Activated CD4-positive, alpha-beta T cell treated with anti-CD3 and anti-CD28 coated beads for 4 hours (primary cell): ENCODE data around the gene TULP1.

Experiments used
- DNase-seq, 2 donors: peaks; one replicate each; pipeline ENCODE4 v3.0.0-alpha.2; 2020

The TULP1 gene

DNA sequence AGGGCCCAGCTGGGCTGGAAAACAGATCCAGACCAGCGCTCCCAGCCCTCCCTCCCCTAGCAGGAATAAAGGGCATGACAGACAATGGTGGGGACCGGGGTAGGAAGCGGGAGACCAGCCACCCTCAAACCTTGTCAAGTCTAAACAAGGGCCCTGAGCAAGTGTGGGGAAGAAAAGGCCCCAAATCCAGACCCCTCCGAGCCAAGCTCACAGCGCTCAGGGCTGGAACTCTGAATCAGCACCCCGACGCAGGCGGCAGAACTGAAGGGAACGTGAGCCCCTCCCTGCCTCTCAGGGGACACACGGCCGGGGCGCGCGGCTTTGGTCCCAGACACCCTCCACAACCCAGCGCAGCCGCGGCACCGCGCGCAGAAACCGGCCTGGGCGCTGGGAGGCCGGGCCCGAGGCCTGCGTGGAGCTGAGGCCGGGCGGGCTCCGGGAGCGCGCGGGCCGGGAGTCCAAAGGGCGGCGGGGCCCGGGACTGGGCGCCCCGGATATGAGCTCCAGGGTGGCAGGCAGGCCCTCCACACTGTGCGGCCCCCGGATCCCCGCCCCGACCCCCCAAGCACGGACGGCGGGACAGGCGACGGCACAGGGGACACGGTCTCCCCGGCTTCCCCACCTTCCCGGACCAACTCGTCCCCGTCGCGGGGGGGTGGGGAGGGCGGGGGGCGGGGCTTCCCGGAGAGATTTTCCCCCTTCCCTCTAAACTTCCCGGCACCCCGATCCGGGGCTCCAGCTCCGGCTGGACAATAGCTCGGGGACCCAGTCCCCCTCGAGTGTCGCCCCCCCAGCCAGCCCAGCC is 16.5 kb downstream of the TULP1 start:
- no peak for DNase-seq

- DNase-seq = no peak
These were observed 17.2 kb downstream of the TULP1 start for GRCh38 chr6:35495258-35496035.

- DNase-seq = no peak
These were observed 18.5 kb downstream of the TULP1 start for GRCh38 chr6:35494161-35494563.

GRCh38 chr6:35493307-35493983 is 19.3 kb downstream of the TULP1 start:
- DNase-seq = no peak

GRCh38 chr6:35492974-35493284 is 19.8 kb downstream of the TULP1 start:
- DNase-seq = no peak

GRCh38 chr6:35492258-35492973 is 20.3 kb downstream of the TULP1 start:
- no peak for DNase-seq

DNA sequence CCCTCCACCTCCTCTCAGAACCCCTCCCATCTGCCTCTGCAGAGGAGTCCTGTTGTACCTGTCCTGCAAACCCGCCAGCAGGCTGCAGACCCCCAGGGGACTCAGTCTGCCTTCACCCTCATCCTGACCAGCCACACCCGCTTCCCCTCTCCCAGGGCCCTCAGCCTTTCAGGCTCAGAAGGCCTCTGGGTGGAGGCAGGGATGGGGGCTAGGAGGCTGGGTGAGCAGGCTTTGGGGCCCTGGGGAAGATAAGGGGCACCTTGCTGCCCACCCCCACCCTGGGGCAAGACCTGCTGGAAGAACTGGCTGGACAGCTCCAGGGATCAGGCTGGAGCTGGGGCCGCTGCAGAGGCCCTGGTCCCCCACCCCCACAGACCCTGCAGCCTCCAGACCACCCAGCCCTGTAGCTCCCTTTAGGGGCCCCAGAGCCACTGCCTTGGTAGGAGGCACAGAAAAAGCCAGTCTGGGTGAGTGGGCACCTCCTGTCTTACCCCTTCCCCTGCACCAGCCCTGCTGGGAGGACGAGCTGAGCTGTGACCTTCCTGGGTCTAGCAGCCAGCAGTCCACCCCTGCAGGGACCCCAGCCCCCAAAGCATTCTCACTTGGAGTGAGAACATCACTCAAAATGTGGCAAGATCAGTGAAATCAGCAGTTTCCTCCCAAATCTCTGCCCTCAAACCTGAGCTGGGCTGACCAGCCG is 21.0 kb downstream of the TULP1 start:
- no peak for DNase-seq

DNA sequence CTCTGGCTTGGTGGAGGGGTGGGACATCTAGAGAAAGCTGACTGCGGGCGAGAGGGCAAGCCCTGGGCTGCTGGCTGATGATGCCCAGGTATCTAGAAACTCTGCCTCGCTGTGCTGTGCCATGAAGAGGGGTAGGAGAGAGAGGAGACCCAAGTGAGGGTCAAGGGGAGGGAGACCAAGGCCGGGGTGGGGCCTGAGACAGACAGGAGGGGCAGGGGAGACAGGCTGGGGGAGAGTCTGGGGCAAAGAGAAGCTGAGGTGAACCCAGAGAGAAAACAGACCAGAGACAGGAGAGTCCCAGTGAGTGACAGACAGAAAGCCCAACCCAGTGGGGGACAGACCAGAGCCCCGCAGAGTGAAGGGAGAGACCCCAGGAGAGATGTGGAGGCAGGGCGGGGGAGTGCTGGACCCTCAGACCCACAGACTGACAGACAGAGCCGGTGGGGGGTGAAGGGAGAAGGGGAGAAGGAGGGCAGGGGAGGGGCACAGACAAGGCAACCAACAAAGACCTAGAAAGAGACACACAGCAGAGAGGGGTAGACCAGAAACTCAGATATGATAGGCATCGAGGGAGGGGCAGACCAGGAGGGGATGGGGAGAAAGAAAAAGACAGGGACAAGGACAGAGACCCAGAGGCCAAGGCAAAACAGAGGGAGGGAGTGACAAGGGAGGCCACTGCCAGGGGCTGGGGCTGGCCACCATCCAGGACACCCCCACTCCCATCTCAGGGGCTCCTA is 21.7 kb downstream of the TULP1 start:
- DNase-seq = no peak

DNA sequence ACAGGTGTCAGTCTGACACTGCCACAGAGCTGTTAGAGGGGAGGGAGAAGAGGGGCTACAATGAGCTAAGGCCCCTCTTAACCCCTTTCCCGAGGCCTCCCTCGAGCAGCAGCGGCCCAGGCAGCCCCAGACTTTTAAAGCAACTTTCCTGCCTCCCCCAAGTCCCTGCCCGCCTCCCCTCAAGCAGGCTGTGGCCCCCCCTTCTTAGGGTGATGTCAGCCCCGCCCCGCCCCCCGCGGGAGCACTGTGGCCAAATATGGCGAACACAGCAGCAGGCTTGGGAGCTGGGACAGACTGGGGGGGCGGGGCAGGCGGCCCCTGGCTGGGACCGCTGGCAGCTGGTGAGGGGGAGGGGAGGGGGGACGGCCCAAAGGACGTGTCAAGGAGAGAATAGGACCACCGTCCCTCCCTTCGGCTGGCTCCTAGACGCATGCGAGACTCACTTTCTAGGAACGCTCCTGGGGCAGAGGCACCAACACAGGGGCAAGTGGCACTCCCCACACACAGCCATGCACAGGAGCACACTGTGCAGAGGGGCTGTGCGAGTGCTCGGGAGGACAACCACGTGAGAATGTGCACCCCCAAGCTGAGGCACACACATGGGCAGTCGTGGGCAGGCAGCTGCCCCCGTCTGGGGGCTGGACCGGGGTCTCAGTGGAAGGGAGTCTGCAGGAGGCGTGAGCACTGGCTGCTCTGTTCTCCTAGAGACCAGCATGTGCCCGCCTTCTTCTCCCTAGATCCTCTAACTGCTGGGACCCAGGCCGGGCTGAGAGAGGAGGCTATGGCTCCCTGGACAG is 22.5 kb downstream of the TULP1 start:
- DNase-seq = no peak

DNA sequence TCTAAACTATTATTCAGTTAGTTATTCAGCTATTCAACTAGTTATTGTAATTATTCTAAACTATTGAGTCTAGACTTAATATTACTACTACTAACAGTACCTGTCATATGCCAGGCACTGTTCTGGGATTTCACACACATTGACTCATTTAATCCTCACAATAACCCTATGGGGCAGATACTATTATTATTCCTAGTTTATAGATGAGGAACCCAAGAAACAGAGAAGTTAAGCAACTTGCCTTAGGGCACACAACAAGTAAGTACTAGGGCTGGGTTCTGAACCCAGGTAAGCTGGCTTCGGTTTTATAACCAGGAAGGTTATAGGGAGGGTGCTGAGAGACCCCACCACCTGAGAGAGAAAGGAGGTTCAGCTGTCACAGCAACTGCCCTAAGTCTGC is 23.6 kb downstream of the TULP1 start:
- no peak for DNase-seq

GRCh38 chr6:35488517-35488862 is 24.2 kb downstream of the TULP1 start:
- no peak for DNase-seq

DNA sequence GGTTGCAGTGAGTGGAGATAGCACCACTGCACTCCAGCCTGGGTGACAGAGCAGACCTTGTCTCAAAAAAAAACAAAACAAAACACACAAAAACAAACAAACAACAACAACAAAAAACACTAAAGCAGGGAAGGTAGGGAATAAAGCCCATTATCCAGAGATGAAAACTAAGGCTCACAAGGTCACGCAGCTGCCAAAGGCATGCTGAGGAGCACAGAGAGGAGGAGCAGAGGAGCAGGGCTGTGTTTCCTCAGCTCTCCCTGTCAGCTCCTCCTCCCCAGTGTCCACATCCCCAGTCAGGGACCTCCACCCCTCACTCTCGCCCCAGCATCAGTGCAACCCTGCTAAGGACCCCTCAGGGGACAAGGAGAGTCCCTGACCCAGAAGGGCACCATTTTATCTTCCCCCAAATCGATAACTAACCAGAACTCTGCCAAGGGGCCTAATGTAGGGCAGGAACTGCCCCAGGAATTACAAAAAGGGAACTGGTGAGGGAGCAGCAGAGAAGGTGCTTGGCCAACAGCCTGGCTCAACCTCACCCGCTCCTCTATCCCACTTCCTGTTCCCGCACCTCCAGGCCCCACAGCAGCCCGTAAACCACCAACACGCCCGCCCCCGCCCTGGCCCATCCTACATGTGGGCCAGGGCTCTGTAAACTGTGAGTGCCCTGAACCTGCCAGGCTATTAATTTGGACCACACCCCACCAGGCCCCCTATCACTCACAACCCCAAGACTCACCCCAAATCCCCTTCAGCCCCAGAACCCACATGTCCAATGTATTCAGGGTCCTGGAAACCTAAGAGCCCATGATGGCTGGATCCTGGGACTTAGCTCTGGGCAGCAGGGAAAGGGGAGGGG is 24.8 kb downstream of the TULP1 start:
- no peak for DNase-seq

DNA sequence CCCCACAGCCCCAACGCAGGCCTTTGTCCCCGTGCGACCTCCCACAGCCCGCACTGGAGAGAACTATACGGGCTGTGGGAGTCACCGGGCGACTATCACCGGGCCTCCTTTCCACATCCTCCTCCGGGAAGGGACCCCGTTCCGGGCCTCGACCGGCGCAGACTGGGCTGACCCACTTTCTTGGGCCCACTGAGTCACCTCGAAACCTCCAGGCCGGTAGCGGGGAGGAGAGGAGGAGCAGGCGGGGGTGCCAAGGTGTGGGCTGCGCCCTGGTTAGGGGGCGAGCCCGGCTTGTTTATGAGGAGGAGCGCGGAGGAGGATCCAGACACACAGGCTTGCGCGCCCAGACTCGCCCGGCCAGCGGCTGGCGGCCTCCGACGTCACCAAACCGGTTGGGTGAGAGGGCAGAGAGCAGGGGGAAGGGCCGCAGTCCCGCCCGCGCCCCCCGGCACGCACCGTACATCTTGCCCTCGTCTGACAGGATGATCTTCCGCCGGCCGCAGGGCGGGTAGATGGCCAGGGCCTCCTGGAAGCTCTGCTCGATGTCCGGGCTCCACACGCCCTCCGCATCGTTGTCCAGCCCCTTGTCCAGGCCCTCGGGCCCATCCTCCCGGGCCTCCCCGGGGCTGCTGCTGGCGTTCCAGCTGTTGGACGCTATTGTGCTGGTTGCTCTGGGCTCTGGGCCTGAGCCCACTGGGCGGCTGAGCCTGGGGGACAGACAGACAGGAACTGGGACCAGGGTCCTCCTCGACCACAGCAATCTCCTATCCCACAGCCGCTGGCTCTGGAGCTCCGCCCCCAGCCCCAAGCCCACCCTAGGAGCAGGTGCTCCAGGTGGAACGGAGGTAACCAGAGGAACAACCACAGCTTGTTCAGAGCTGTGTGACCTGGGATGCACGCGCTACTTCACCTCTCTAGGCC is 26.4 kb downstream of the TULP1 start:
- DNase-seq = no peak

DNA sequence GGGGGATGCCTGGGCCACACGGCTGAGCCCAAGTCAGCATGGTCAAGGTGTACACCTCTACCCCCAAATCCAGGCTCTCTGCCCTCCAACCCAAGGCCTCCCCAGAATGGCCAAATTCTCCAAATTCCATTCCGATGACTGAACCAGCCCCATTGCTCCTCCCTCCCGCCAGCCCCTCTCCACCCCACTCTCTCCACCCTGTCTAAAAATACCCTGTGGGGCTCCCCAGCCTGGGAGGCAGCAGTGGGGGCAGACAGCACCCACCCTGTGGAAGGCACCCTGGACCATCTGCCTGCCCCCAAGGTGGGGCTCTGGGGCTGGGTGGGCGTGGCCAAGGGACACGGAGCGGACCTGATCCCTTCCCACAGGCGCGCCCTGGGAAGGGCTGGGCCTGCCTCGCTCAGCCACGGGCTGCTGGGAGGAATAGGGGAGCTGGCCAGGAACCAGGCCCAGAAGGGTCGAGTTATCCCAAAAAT is 27.3 kb downstream of the TULP1 start:
- no peak for DNase-seq

DNA sequence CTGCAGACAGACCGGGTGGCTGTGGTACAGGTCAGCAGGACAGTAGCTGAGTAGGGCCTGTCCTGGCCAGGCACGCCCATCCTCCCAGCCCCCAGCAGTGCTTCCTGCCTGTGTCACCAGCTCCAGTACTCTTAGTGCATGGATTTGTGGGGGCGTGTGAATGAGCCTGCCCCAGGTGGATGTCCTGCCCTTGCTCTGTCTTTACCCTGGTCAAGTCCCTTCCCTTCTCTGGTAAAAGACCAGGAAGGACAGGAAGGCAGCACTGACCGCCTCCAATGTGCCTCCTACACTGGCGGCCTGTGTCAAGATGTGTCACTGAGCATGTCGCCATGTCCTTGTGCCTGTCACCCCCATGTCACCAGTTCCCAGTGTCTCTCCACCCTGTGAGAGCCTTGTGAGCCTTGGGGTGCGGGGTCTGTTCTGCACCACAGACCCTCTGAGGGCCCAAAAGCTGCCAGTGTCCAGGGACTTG is 27.7 kb downstream of the TULP1 start:
- no peak for DNase-seq

- no peak for DNase-seq
These were observed 28.6 kb downstream of the TULP1 start for GRCh38 chr6:35483893-35484645.

DNA sequence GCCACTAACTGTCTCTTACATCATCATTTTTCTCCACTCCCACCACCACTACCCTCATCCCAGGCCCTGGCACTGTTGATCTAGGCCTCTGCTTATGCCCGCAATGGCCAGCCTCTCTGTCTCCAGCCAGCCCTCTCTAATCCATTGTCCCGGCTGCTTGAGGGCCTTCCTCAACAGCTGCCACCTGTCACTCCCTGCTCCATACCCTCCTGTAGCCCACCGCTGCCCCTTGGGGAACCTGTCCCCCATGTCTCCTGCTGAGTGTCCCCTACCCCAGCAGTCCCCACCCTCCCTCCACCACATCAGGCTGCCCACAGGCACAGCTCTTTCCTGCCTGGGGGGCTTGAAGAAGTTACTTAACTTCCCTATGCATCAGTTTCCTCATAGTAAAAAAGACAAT is 29.2 kb downstream of the TULP1 start:
- no peak for DNase-seq

DNA sequence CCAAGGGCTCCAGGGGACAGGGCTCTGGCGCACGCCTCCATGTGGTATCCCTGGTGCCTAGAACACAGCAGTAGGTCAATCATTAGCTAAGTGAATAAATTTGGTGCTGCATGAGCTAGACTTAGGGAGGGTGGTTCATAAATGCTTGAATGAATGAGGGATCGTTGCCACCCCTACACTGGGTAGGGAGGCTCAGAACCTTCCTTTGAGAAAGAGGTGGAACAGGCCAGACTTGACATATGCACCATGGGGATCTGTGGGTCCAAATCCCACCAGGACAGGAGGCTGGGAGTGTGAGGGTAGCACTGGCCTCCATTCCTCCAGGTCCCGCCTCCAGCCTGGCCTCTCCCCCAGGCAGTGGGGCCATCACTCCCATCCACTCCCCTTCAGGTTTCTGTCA is 29.6 kb downstream of the TULP1 start:
- no peak for DNase-seq
